NCI-H1694 treated with DMSO at 0.1 percent for 48 hours (cell line): ENCODE results near the gene CAMSAP3.
"Not testable (repeated sequence)": the region's sequence is repeated elsewhere in the genome, so short reads cannot be mapped to it uniquely, and the experiment has no call there.

Experiments used
- DNase-seq: peaks from one replicate; lab custom pipeline; 2025; lab: John Stamatoyannopoulos, UW

The CAMSAP3 gene

DNA sequence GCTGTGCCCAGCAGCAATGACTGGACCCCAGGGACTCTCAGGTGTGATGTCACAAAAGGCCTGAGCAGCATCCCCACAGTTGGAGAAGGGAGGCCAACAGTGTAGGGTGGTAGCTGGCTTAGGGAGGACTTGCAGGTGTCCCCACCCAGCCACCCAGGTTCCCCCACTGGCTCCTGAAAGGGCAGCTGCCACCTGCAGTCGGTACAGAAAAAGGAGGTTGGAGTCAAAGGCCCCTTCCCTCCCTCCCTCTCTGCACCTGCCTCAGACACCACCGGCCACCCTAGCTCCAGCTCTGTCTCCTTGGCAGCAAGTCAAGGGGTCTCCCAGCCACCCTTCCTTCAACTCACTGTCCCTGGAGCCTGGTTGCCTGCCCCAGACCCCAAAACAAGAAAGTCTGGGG lies 38.0 kb downstream of the CAMSAP3 start, which contains the start of gene PCP2:
TSS of gene PCP2 (minus strand) at position 22 of the 400 bp plus-strand sequence. CDS start 262 bp downstream, outside the sequence.
- no peak for DNase-seq

GRCh38 chr19:7635670-7636069 lies 40.0 kb downstream of the CAMSAP3 start:
- no peak for DNase-seq

- no peak for DNase-seq
Measured at GRCh38 chr19:7636317-7636690, 40.6 kb downstream of the CAMSAP3 start.

GRCh38 chr19:7636691-7637373 lies 41.2 kb downstream of the CAMSAP3 start, which contains the start of gene STXBP2:
Gene STXBP2, plus strand, starts transcription at chr19:7637110. Its CDS starts 40 bp downstream, at chr19:7637150.
- DNase-seq = no peak

DNA sequence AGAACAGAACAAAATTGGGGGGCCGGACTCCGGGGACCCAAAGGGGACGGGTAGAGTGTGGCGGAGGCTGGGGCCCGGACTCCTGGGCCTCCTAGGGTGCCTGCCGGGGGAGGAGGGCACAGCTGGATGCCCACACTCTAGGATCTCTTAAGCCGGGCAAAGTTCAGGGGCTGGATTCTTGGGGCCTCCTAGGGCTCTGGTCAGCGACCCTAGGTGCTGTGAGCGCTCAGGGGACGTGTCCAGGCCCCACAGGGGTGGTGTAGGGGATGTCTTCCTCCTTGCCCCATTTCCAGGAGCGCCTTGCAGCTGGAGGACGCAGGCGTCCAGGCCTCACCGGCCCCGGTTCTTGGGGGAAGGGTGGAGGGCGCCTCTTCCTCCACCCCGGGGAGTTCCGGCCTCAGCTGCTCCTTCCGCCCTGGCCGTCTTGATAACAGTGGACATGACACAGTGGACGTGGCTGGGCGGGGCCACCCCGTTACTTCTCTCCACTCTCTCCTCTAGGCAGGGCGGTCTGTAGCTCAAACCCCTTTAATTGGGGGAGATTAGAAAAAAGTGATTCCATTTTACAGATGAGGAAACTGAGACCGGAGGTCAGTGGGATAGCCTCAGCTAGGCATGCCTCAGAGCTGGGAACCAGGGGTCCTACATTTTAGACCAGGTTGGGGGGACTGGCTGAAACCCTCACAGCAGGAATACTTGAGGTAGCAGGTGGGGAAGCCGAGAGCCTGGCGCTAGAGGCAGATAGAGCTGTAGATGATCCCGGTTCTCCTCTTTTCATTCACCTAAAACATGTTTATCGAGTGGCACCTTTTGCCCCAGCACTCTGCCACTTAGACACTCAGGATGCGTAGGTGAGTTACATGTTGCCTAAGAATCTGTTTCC lies 42.0 kb downstream of the CAMSAP3 start:
- no peak for DNase-seq

- no peak for DNase-seq
Measured at GRCh38 chr19:7638802-7639465, 43.3 kb downstream of the CAMSAP3 start.

- no peak for DNase-seq
Measured at GRCh38 chr19:7639863-7640348, 44.2 kb downstream of the CAMSAP3 start.

DNA sequence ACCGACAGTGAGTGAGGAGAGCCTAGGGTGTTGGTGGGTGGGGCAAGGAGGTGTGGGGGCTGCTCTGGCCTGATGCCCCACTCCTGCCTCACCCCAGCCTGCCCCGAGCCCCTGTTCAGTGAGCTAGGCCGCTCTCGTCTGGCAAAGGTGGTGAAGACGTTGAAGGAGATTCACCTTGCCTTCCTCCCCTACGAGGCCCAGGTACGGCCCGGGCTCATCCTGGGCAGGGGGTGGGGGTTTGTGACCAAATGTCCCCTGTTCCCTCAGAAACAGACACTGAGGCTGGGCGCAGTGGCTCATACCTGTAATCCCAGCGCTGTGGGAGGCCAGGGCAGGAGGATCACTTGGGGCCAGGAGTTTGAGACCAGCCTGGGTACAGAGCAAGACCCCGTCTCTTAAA lies 45.1 kb downstream of the CAMSAP3 start:
- DNase-seq = no peak

DNA sequence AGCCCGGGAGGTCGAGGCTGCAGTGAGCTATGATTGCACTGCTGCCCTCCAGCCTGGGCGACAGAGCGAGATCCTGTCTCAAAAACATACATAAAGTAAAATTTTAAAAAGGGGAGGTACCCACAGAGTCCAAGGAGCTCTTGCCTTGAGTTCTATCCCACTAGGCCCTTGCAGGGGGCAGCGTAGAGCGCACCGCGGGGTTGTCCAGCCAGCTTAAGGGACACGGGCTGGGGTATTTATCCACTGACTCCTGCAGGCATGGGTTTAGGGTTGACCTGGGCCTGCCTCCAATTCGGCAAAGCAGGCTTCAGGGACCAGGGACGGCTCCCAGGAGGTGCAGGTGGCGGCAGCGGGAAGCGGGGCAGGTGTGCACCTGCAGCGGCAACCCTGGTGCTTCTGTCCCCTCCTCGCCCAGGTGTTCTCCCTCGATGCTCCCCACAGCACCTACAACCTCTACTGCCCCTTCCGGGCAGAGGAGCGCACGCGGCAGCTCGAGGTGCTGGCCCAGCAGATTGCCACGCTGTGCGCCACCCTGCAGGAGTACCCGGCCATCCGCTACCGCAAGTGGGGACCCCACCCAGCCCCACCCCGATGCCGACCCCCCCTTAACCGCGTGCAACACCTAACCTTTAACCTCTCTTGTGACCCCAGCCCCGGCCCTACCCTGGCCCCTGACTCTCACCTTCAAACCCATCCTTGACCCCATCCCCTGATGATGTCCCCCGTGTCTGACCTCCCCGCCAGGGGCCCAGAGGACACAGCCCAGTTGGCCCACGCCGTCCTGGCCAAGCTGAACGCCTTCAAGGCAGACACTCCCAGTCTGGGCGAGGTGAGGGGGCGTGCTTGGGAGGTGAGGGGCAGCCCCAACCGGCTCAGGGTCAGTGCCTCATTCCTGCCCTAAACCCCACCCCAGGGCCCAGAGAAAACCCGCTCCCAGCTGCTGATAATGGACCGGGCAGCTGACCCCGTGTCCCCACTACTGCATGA lies 45.9 kb downstream of the CAMSAP3 start:
- DNase-seq = no peak

GRCh38 chr19:7642295-7643030 lies 46.8 kb downstream of the CAMSAP3 start:
- no peak for DNase-seq

GRCh38 chr19:7643031-7643415 lies 47.4 kb downstream of the CAMSAP3 start:
- DNase-seq = no peak

DNA sequence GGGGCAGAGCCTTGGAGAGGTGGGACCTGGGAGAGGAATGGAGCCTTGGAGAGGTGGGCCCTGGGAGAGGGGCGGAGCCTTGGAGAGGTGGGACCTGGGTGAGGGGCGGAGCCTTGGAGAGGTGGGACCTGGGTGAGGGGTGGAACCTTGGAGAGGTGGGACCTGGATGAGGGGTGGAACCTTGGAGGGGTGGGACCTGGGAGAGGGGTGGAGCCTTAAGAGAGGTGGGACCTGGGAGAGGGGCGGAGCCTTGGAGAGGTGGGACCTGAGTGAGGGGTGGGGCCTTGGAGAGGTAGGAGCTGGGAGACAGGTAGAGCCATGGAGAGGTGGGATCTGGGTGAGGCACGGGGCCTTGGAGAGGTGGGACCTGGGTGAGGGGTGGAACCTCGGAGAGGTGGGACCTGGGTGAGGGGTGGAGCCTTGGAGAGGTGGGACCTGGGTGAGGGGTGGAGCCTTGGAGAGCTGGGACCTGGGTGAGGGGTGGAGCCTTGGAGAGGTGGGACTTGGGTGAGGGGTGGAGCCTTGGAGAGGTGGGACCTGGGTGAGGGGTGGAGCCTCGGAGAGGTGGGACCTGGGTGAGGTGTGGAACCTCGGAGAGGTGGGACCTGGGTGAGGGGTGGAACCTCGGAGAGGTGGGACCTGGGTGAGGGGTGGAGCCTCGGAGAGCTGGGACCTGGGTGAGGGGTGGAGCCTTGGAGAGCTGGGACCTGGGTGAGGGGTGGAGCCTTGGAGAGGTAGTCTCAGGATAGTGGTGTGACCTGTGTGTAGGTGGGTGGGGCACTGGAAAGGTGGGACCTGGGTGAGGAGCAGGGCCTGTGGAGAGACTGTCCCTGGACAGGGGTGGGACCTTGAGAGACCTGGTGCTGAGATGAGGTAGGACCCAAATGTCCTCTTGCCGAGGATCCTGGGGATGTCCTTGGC lies 48.2 kb downstream of the CAMSAP3 start:
- DNase-seq = not testable (repeated sequence)

GRCh38 chr19:7644550-7644877 lies 48.9 kb downstream of the CAMSAP3 start:
- DNase-seq = no peak

DNA sequence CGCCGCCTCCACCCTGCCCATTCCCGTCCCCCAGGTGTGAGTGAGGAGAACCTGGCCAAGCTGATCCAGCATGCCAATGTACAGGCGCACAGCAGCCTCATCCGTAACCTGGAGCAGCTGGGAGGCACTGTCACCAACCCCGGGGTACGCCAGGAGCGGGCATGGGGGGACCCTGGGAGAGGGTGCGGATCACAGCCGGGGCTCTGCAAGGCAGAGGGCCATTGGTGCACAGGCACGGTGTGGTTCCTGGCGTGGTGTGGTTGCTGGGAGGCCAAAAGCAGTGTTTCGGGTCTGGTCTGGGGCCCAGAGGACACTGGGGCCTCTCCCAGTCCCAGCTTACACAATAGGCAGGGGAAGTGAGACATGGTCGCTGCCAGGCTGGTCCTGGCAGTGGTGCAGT lies 49.5 kb downstream of the CAMSAP3 start:
- no peak for DNase-seq

DNA sequence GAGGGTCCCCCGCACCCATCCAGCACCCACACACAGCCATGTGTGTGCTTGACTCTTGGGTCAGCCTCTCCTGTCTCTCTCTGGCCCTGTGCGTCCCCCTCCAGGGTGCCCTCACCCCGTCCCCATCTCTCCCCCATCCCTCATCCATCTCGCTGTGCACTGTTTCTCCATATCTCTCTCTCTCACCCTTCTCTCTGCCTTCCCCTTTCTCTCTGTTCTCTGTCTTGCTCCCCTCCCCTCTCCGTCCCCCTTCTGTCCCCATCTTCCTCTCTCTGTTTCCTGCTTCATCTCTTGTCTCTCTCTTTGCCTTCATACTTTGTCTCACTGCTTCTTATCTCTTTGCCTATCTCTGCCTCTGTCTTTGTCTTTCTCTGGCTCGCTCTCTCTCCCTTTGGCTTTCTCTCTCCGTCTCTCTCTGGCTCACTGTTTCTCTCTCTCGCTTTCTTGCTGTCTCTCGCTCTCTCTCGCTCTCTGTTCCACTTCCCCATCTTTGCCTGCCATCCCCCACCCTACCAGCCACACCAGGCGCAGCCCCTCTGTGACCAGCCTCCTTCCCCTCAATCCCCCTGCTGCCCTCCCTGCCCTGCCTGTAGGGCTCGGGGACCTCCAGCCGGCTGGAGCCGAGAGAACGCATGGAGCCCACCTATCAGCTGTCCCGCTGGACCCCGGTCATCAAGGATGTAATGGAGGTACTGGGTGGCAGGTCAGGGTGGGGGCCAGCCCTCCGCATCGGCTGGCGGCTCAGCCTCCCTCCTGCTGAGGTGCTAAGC lies 50.2 kb downstream of the CAMSAP3 start:
- no peak for DNase-seq

- DNase-seq = no peak
Measured at GRCh38 chr19:7646426-7646700, 50.7 kb downstream of the CAMSAP3 start.

GRCh38 chr19:7647156-7647555 lies 51.5 kb downstream of the CAMSAP3 start:
- no peak for DNase-seq

- no peak for DNase-seq
Measured at GRCh38 chr19:7648265-7649014, 52.8 kb downstream of the CAMSAP3 start.
